ENCODE results near the gene CARMIL3. TPM values are rescaled to one million over a fixed set of nuclear protein-coding genes. Genes with fewer than 3 reads are reported as not detected.
"Not testable (repeated sequence)": the region's sequence is repeated elsewhere in the genome, so short reads cannot be mapped to it uniquely, and the experiment has no call there.

Gene CARMIL3
- total RNA-seq, 1 donor from 2014 or later: 1.2 TPM

DNA sequence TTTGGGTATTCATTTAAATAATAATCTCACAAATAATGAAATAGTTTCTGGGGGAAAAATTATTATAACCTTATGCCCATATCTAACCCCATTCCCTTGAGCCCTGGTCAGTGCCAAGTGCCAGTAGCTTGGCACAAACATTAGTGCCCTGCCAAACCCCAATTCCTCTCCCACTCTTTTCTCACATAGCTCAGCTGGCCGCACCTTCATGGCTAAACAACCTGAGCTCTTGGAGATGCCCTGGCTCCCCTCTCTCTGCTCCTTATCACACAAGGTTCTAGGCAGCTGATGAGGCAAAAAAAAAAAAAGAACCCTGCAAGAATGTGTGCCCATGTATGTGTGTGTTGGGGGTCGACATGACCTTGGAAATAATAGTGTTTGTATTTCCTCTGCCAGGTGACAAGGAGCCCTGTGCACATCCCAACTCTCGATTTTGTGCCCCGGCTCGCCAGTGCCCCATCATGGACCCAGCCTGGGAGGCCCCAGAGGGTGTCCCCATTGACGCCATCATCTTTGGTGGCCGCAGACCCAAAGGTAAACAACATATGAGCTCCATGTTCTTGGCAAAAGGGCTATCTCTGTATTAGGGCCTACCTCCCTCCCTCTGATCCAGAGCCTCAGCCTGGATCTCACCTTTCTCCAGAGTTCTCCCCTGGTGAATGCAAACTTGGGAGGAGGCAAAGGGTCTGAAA is 50.7 kb downstream of the CARMIL3 start:
- Histone ChIP-seq H3K9me3 (no peaks in the 10 kb centered on the region), H3K27ac (no peak overlapping the region), H3K4me3 (no peak overlapping the region), H3K27me3 (no peaks in the 10 kb centered on the region), H3K36me3 (no peaks in the 10 kb centered on the region), H3K4me1 (no peaks in the 10 kb centered on the region)
- DNase-seq (ENCODE audit: extremely low spot score in 2 of 2): no peak
- intact Hi-C loops (cut with DNase I): loop anchor here (5.0 kb wide), 1 partner anchor 45 kb away; no protein-coding TSS in a partner anchor
- no peak for TF ChIP-seq POLR2A (IDR thresholded peaks at IDR 0.05)

DNA sequence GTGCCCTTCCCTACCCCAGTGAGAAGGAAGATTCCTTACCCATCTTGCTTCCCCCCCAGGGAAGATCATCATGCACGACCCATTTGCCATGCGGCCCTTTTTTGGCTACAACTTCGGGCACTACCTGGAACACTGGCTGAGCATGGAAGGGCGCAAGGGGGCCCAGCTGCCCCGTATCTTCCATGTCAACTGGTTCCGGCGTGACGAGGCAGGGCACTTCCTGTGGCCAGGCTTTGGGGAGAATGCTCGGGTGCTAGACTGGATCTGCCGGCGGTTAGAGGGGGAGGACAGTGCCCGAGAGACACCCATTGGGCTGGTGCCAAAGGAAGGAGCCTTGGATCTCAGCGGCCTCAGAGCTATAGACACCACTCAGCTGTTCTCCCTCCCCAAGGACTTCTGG is 51.6 kb downstream of the CARMIL3 start:
- DNase-seq (ENCODE audit: extremely low spot score in 2 of 2): no peak
- no peaks in the 10 kb centered on the region for H3K9me3 ChIP-seq
- no peaks in the 10 kb centered on the region for H3K27me3 ChIP-seq
- intact Hi-C loops (cut with DNase I): loop anchor here (5.0 kb wide), 1 partner anchor 46 kb away; no protein-coding TSS in a partner anchor
- H3K4me3 ChIP-seq: no peak overlapping the region
- TF ChIP-seq, protein P1, sequence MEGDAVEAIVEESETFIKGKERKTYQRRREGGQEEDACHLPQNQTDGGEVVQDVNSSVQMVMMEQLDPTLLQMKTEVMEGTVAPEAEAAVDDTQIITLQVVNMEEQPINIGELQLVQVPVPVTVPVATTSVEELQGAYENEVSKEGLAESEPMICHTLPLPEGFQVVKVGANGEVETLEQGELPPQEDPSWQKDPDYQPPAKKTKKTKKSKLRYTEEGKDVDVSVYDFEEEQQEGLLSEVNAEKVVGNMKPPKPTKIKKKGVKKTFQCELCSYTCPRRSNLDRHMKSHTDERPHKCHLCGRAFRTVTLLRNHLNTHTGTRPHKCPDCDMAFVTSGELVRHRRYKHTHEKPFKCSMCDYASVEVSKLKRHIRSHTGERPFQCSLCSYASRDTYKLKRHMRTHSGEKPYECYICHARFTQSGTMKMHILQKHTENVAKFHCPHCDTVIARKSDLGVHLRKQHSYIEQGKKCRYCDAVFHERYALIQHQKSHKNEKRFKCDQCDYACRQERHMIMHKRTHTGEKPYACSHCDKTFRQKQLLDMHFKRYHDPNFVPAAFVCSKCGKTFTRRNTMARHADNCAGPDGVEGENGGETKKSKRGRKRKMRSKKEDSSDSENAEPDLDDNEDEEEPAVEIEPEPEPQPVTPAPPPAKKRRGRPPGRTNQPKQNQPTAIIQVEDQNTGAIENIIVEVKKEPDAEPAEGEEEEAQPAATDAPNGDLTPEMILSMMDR (IDR thresholded peaks at IDR 0.05): no peak
- TF ChIP-seq POLR2AphosphoS5 (IDR thresholded peaks at IDR 0.05; ENCODE audit: insufficient read depth in 1 of 2, low read depth in 1 of 2) (no peak), POLR2A (IDR thresholded peaks at IDR 0.05) (no peak)
- H3K36me3 ChIP-seq: no peaks in the 10 kb centered on the region
- no peak overlapping the region for H3K27ac ChIP-seq
- H3K4me1 ChIP-seq: no peaks in the 10 kb centered on the region

DNA sequence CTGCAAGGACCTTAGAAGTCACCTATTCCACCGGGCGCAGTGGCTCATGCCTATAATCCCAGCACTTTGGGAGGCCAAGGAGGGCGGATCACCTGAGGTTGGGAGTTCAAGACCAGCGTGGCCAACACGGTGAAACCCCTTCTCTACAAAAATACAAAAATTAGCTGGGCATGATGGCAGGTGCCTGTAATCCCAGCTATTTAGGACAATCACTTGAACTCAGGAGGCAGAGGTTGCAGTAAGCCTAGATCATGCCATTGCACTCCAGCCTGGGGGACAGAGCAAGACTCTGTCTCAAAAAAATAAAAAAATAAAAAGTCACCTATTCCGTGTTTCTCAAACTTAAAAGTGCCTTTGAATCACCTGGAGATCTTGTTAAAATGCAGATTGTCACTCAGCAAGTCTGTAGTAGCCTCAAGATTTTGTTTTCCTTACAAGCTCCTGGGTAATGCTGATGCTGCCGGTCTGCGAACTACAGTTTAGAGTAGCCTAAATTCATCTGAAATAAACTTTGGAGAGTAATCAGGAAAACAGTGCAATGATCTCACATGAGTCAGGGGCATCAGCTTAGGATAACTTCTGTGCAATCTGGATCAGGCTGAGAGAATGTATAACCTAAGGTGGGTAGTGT is 53.9 kb downstream of the CARMIL3 start:
- H3K27me3 ChIP-seq; H3K4me3 ChIP-seq; intact Hi-C loops (cut with DNase I): not testable (repeated sequence)

DNA sequence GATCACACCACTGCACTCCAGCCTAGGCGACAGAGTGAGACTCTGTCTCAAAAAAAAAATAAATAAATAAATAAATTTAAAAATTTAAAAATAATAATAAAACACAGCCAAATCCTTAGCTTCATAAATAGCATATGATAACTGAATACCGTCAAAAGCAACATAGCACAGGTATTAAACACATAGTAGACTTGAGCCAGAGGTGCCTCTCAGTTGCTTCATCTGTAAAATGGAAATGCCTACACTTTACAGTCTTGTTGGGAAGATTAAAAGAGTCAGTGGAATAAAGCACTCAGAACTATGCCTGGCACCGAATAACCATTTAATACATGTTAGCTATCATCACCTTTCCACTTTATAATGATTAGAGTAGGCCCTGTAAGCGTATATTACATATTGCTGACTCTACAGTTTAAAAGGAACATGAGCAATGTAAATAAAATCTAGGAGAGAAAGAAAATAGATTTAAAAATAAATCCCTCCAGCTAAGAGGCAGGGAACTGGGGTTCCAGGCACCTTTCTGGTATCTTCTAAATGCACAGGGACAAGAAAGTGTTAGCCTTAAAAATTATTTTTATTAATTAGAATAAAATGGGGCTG is 55.0 kb downstream of the CARMIL3 start:
- no peaks in the 10 kb centered on the region for H3K27me3 ChIP-seq

More for the DNA sequence above, 53.9 kb downstream of the CARMIL3 start:
- not testable (repeated sequence) for H3K4me1 ChIP-seq; DNase-seq (ENCODE audit: extremely low spot score in 2 of 2); H3K9me3 ChIP-seq; H3K27ac ChIP-seq; H3K36me3 ChIP-seq

DNA sequence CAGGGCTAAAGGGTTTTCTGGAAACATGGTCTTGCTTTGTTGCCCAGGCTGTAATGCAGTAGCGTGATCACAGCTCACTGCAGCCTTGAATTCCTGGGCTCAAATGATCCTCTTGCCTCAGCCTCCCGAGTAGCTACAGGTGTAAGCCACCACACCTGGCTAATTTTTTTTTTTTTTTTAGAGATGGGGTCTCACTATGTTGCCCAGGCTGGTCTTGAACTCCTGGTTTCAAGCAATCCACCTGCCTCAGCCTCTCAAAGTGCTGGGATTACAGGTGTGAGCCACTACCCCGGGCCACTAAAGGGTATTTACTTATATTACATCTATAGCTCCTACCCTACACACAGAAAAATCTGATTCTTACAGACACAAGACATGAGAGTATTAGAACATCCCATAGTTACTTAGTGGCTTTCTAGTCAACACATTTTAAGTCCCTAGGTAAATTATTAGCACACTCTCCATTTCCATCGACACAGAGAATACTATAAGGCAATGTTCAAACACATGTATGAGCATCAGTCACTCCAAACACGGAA is 56.6 kb downstream of the CARMIL3 start:
- TF ChIP-seq, protein P1 (IDR thresholded peaks at IDR 0.05): no peak
- TF ChIP-seq POLR2A (IDR thresholded peaks at IDR 0.05) (no peak), POLR2AphosphoS5 (IDR thresholded peaks at IDR 0.05; ENCODE audit: insufficient read depth in 1 of 2, low read depth in 1 of 2) (no peak)
- intact Hi-C loops (cut with DNase I): no loop called here
- DNase-seq (ENCODE audit: extremely low spot score in 2 of 2): no peak
- no peak overlapping the region for H3K4me3 ChIP-seq
- H3K9me3 ChIP-seq: no peaks in the 10 kb centered on the region
- H3K27me3 ChIP-seq: no peaks in the 10 kb centered on the region
- no peaks in the 10 kb centered on the region for H3K36me3 ChIP-seq
- H3K27ac ChIP-seq: no peak overlapping the region
- peaks cover 3% of the 10 kb centered on the region for H3K4me1 ChIP-seq

More for the DNA sequence above, 55.0 kb downstream of the CARMIL3 start:
- no peaks in the 10 kb centered on the region for H3K4me1 ChIP-seq
- no peaks in the 10 kb centered on the region for H3K9me3 ChIP-seq
- H3K27ac ChIP-seq: no peak overlapping the region
- no peaks in the 10 kb centered on the region for H3K36me3 ChIP-seq
- H3K4me3 ChIP-seq: no peak overlapping the region
- intact Hi-C loops (cut with DNase I): no loop called here
- DNase-seq (ENCODE audit: extremely low spot score in 2 of 2): no peak
- TF ChIP-seq POLR2AphosphoS5 (IDR thresholded peaks at IDR 0.05; ENCODE audit: insufficient read depth in 1 of 2, low read depth in 1 of 2) (no peak), POLR2A (IDR thresholded peaks at IDR 0.05) (no peak)
- TF ChIP-seq, protein P1 (IDR thresholded peaks at IDR 0.05): no peak

Measured in vagina (tissue), 2 donors.